ENCODE measurements around the gene GPC6. TPM values are rescaled to one million over a fixed set of nuclear protein-coding genes. Genes with fewer than 3 reads are reported as not detected.

Gene GPC6
- total RNA-seq, 1 donor from 2014 or later, result not detected

- intact Hi-C loops (cut with micrococcal nuclease), result loop anchor here (5.0 to 10.0 kb wide), 3 partner anchors 83 to 380 kb away; no protein-coding TSS in a partner anchor
- peaks cover 29% of the 10 kb centered on the region for H3K4me1 Mint-ChIP-seq
- H3K27me3 Mint-ChIP-seq, result peaks cover 2% of the 10 kb centered on the region
- H3K36me3 Mint-ChIP-seq (ENCODE audit: low read depth), result no peaks in the 10 kb centered on the region
- no peak overlapping the region for H3K27ac Mint-ChIP-seq
- H3K4me3 Mint-ChIP-seq, result no peak overlapping the region
- no peak for DNase-seq
- peaks cover 5% of the 10 kb centered on the region for H3K9me3 Mint-ChIP-seq
Observed at GRCh38 chr13:94234738-94235137, 1008.1 kb downstream of the GPC6 start.

GRCh38 chr13:94236132-94236531, 1009.5 kb downstream of the GPC6 start:
- H3K27ac Mint-ChIP-seq, result no peak overlapping the region
- H3K27me3 Mint-ChIP-seq, result peaks cover under 1% of the 10 kb centered on the region
- no peaks in the 10 kb centered on the region for H3K9me3 Mint-ChIP-seq
- H3K4me1 Mint-ChIP-seq, result peaks cover 29% of the 10 kb centered on the region
- intact Hi-C loops (cut with micrococcal nuclease), result loop anchor here (2.0 to 10.0 kb wide), 4 partner anchors 81 to 379 kb away; no protein-coding TSS in a partner anchor
- no peak overlapping the region for H3K4me3 Mint-ChIP-seq
- no peak for DNase-seq
- H3K36me3 Mint-ChIP-seq (ENCODE audit: low read depth), result no peaks in the 10 kb centered on the region

GRCh38 chr13:94236872-94237271, 1010.3 kb downstream of the GPC6 start:
- H3K36me3 Mint-ChIP-seq (ENCODE audit: low read depth), result no peaks in the 10 kb centered on the region
- H3K9me3 Mint-ChIP-seq, result no peaks in the 10 kb centered on the region
- peaks cover 29% of the 10 kb centered on the region for H3K4me1 Mint-ChIP-seq
- intact Hi-C loops (cut with micrococcal nuclease), result loop anchor here (2.0 to 10.0 kb wide), 4 partner anchors 80 to 378 kb away; no protein-coding TSS in a partner anchor
- H3K27me3 Mint-ChIP-seq, result no peaks in the 10 kb centered on the region
- DNase-seq, result peak; percentile 61
- no peak overlapping the region for H3K4me3 Mint-ChIP-seq
- peak overlapping the region; percentile 14 for H3K27ac Mint-ChIP-seq

- Mint-ChIP-seq H3K36me3 (ENCODE audit: low read depth) (no peaks in the 10 kb centered on the region), H3K4me3 (no peak overlapping the region), H3K4me1 (peaks cover 29% of the 10 kb centered on the region), H3K27me3 (peaks cover under 1% of the 10 kb centered on the region), H3K27ac (no peak overlapping the region), H3K9me3 (no peaks in the 10 kb centered on the region)
- intact Hi-C loops (cut with micrococcal nuclease), result loop anchor here (1.0 to 10.0 kb wide), 4 partner anchors 11 to 376 kb away; no protein-coding TSS in a partner anchor
- DNase-seq, result peak; percentile 60
Observed at GRCh38 chr13:94239135-94239534, 1012.5 kb downstream of the GPC6 start.

GRCh38 chr13:94242554-94242953, 1015.9 kb downstream of the GPC6 start:
- no peak for DNase-seq
- Mint-ChIP-seq H3K4me3 (no peak overlapping the region), H3K4me1 (peaks cover 17% of the 10 kb centered on the region), H3K27me3 (peaks cover 2% of the 10 kb centered on the region), H3K9me3 (peaks cover 14% of the 10 kb centered on the region), H3K27ac (no peak overlapping the region), H3K36me3 (ENCODE audit: low read depth) (no peaks in the 10 kb centered on the region)
- intact Hi-C loops (cut with micrococcal nuclease), result no loop called here

GRCh38 chr13:94243551-94243950, 1016.9 kb downstream of the GPC6 start:
- Mint-ChIP-seq H3K9me3 (peaks cover 14% of the 10 kb centered on the region), H3K4me3 (no peak overlapping the region), H3K4me1 (peaks cover 10% of the 10 kb centered on the region), H3K27ac (no peak overlapping the region), H3K36me3 (ENCODE audit: low read depth) (no peaks in the 10 kb centered on the region), H3K27me3 (peaks cover 2% of the 10 kb centered on the region)
- intact Hi-C loops (cut with micrococcal nuclease), result no loop called here
- DNase-seq, result no peak

GRCh38 chr13:94246495-94246894, 1019.9 kb downstream of the GPC6 start:
- DNase-seq, result no peak
- intact Hi-C loops (cut with micrococcal nuclease), result no loop called here
- H3K27ac Mint-ChIP-seq, result no peak overlapping the region
- peaks cover 17% of the 10 kb centered on the region for H3K9me3 Mint-ChIP-seq
- no peaks in the 10 kb centered on the region for H3K4me1 Mint-ChIP-seq
- H3K27me3 Mint-ChIP-seq, result peaks cover 4% of the 10 kb centered on the region
- H3K4me3 Mint-ChIP-seq, result no peak overlapping the region
- H3K36me3 Mint-ChIP-seq (ENCODE audit: low read depth), result no peaks in the 10 kb centered on the region

GRCh38 chr13:94247890-94248289, 1021.3 kb downstream of the GPC6 start:
- intact Hi-C loops (cut with micrococcal nuclease), result no loop called here
- Mint-ChIP-seq H3K27me3 (peaks cover 4% of the 10 kb centered on the region), H3K4me1 (no peaks in the 10 kb centered on the region), H3K4me3 (no peak overlapping the region), H3K9me3 (peaks cover 17% of the 10 kb centered on the region), H3K27ac (no peak overlapping the region), H3K36me3 (ENCODE audit: low read depth) (no peaks in the 10 kb centered on the region)
- DNase-seq, result no peak

- H3K27ac Mint-ChIP-seq, result no peak overlapping the region
- H3K9me3 Mint-ChIP-seq, result peaks cover 17% of the 10 kb centered on the region
- no peaks in the 10 kb centered on the region for H3K4me1 Mint-ChIP-seq
- H3K36me3 Mint-ChIP-seq (ENCODE audit: low read depth), result no peaks in the 10 kb centered on the region
- no peak overlapping the region for H3K4me3 Mint-ChIP-seq
- intact Hi-C loops (cut with micrococcal nuclease), result no loop called here
- DNase-seq, result no peak
- peaks cover 4% of the 10 kb centered on the region for H3K27me3 Mint-ChIP-seq
Observed at GRCh38 chr13:94248454-94249228, 1022.0 kb downstream of the GPC6 start.

GRCh38 chr13:94249512-94249911, 1022.9 kb downstream of the GPC6 start:
- Mint-ChIP-seq H3K27me3 (peaks cover 2% of the 10 kb centered on the region), H3K4me1 (no peaks in the 10 kb centered on the region), H3K36me3 (ENCODE audit: low read depth) (no peaks in the 10 kb centered on the region), H3K27ac (no peak overlapping the region), H3K9me3 (peaks cover 17% of the 10 kb centered on the region), H3K4me3 (no peak overlapping the region)
- intact Hi-C loops (cut with micrococcal nuclease), result no loop called here
- no peak for DNase-seq

- Mint-ChIP-seq H3K36me3 (ENCODE audit: low read depth) (no peaks in the 10 kb centered on the region), H3K27me3 (peaks cover 4% of the 10 kb centered on the region), H3K9me3 (peaks cover 8% of the 10 kb centered on the region), H3K27ac (no peak overlapping the region), H3K4me1 (no peaks in the 10 kb centered on the region), H3K4me3 (no peak overlapping the region)
- DNase-seq, result no peak
- intact Hi-C loops (cut with micrococcal nuclease), result no loop called here
Observed at GRCh38 chr13:94251831-94252608, 1025.4 kb downstream of the GPC6 start.

- H3K36me3 Mint-ChIP-seq (ENCODE audit: low read depth), result no peaks in the 10 kb centered on the region
- no peak for DNase-seq
- H3K27me3 Mint-ChIP-seq, result peaks cover 2% of the 10 kb centered on the region
Observed at GRCh38 chr13:94254737-94255136, 1028.1 kb downstream of the GPC6 start.

GRCh38 chr13:94256721-94257120, 1030.1 kb downstream of the GPC6 start:
- Mint-ChIP-seq H3K4me3 (no peak overlapping the region), H3K9me3 (no peaks in the 10 kb centered on the region), H3K27me3 (peaks cover 2% of the 10 kb centered on the region), H3K36me3 (ENCODE audit: low read depth) (no peaks in the 10 kb centered on the region), H3K4me1 (no peaks in the 10 kb centered on the region), H3K27ac (no peak overlapping the region)
- intact Hi-C loops (cut with micrococcal nuclease), result no loop called here
- DNase-seq, result no peak

More at GRCh38 chr13:94254737-94255136, 1028.1 kb downstream of the GPC6 start:
- Mint-ChIP-seq H3K9me3 (peaks cover 4% of the 10 kb centered on the region), H3K4me1 (no peaks in the 10 kb centered on the region), H3K4me3 (no peak overlapping the region), H3K27ac (no peak overlapping the region)
- intact Hi-C loops (cut with micrococcal nuclease), result no loop called here

GRCh38 chr13:94259984-94260383, 1033.4 kb downstream of the GPC6 start:
- intact Hi-C loops (cut with micrococcal nuclease), result no loop called here
- Mint-ChIP-seq H3K36me3 (ENCODE audit: low read depth) (no peaks in the 10 kb centered on the region), H3K27ac (no peak overlapping the region), H3K27me3 (peaks cover 2% of the 10 kb centered on the region), H3K4me3 (no peak overlapping the region), H3K9me3 (no peaks in the 10 kb centered on the region), H3K4me1 (no peaks in the 10 kb centered on the region)
- no peak for DNase-seq

Data from activated CD4-positive, alpha-beta T cell treated with anti-CD3 and anti-CD28 coated beads, Interleukin-2, amount 10 ng/mL, durations not matched to agents 24 days and 14 days (primary cell).